GM12878 (cell line): ENCODE results near the gene PTPRC. TPM values are rescaled to one million over a fixed set of nuclear protein-coding genes. Genes with fewer than 3 reads are reported as not detected.

Source experiments
- BHLHE40 ChIP-seq, 2 experiments: fragments of 450-650 bp in 1 of 2; IDR thresholded peaks; 2 replicates each; pipeline ENCODE4 v1.6.1; 2011 to 2017; ENCODE audit warnings: low read depth in 2 of 2, borderline replicate concordance in 1 of 2, improper control_type of control experiment in 1 of 2, low read length in 1 of 2, mild to moderate bottlenecking in 1 of 2
- CHD2 ChIP-seq: IDR thresholded peaks from 2 replicates; pipeline ENCODE4 v1.6.1; 2011; ENCODE audit warnings: low read depth, low read length, improper control_type of control experiment, borderline replicate concordance
- CREB1 ChIP-seq: IDR thresholded peaks from 2 replicates; pipeline ENCODE4 v1.6.1; 2012; ENCODE audit warnings: low read depth, mild to moderate bottlenecking, inconsistent platforms
- EP300 ChIP-seq, 2 experiments: fragments of 150-350 bp in 1 of 2; IDR thresholded peaks; 2 replicates each; pipeline ENCODE4 v1.6.1; 2011 to 2012; ENCODE audit warnings: low read depth in 2 of 2, low read length in 2 of 2, borderline replicate concordance in 1 of 2, improper control_type of control experiment in 1 of 2, inconsistent platforms in 1 of 2; ENCODE audit not compliant: control insufficient read depth in 1 of 2
- FOXM1 ChIP-seq: IDR thresholded peaks from 2 replicates; pipeline ENCODE4 v1.6.1; 2012; ENCODE audit warnings: low read depth, mild to moderate bottlenecking, inconsistent platforms, low read length, moderate library complexity
- GATAD2B ChIP-seq: fragments of 450-650 bp; conservative IDR thresholded peaks from 2 replicates; pipeline ENCODE4 v1.6.1; 2017; ENCODE audit warnings: low read depth, mild to moderate bottlenecking, moderate library complexity
- IKZF1 ChIP-seq: fragments of 450-650 bp; conservative IDR thresholded peaks from 2 replicates; pipeline ENCODE4 v1.6.1; 2017; ENCODE audit warnings: antibody characterized with exemption, mild to moderate bottlenecking
- IRF4 ChIP-seq: IDR thresholded peaks from 2 replicates; pipeline ENCODE4 v1.6.1; 2011; ENCODE audit warnings: low read depth, low read length
- MAX ChIP-seq: IDR thresholded peaks from 2 replicates; pipeline ENCODE4 v1.6.1; 2012; ENCODE audit warnings: low read depth, low read length, improper control_type of control experiment
- PAX8 ChIP-seq: fragments of 450-650 bp; IDR thresholded peaks from 2 replicates; pipeline ENCODE4 v1.6.1; 2017; ENCODE audit warnings: mild to moderate bottlenecking, moderate library complexity
- PKNOX1 ChIP-seq: fragments of 450-650 bp; IDR thresholded peaks from 2 replicates; pipeline ENCODE4 v1.6.1; 2016; ENCODE audit warnings: mild to moderate bottlenecking
- RAD21 ChIP-seq: IDR thresholded peaks from 2 replicates; pipeline ENCODE4 v1.6.1; 2011; ENCODE audit warnings: mild to moderate bottlenecking, low read depth, low read length, moderate library complexity; ENCODE audit not compliant: insufficient read depth
- RAD51 ChIP-seq: fragments of 450-650 bp; IDR thresholded peaks from 2 replicates; pipeline ENCODE4 v1.6.1; 2016; ENCODE audit warnings: moderate library complexity, mild to moderate bottlenecking, inconsistent platforms
- RCOR1 ChIP-seq: conservative IDR thresholded peaks from 2 replicates; pipeline ENCODE4 v1.6.1; 2012; ENCODE audit warnings: low read depth, low read length, improper control_type of control experiment
- RUNX3 ChIP-seq: IDR thresholded peaks from 2 replicates; pipeline ENCODE4 v1.6.1; 2012; ENCODE audit warnings: low read length, inconsistent platforms
- SMARCA5 ChIP-seq: fragments of 450-650 bp; IDR thresholded peaks from 2 replicates; pipeline ENCODE4 v1.6.1; 2017; ENCODE audit warnings: mild to moderate bottlenecking
- TBL1XR1 ChIP-seq: IDR thresholded peaks from 2 replicates; pipeline ENCODE4 v1.6.1; 2012; ENCODE audit warnings: low read depth, low read length, improper control_type of control experiment
- TCF12 ChIP-seq: IDR thresholded peaks from 2 replicates; pipeline ENCODE4 v1.6.1; 2011; ENCODE audit warnings: low read depth, mild to moderate bottlenecking, low read length
- USF1 ChIP-seq: IDR thresholded peaks from 2 replicates; pipeline ENCODE4 v1.6.1; 2011; ENCODE audit warnings: borderline replicate concordance, low read depth, mild to moderate bottlenecking, moderate library complexity, mixed read lengths, low read length; ENCODE audit not compliant: insufficient read depth; ENCODE audit errors: extremely low read length
- ZBED1 ChIP-seq: IDR thresholded peaks from 2 replicates; pipeline ENCODE4 v1.6.1; 2016; ENCODE audit warnings: borderline replicate concordance
- polyA plus RNA-seq, 11 experiments: library from polyadenylated mRNA; depleted of rRNA in 4 of 11; unstranded in 6 of 11; stranded (reverse) in 5 of 11; fragments of >200 nt; fragmentation: Nextera tagmentation in 4 of 11; fragmentation: Illumina TruSeq in 1 of 11; extraction: Ambion mirVana in 4 of 11; extraction: Trizol in 1 of 11; gene quantifications; 1 replicate in 1 of 11; 2 replicates in 10 of 11; pipeline versions ENCODE4 v1.2.1 to v1.2.3, GENCODE V29; 2011 to 2016; ENCODE audit warnings: inconsistent platforms in 2 of 11, missing spikeins in 2 of 11, low read depth in 1 of 11
- total RNA-seq, 4 experiments: library from RNA; depleted of rRNA in 3 of 4; stranded (reverse); fragments of >200 nt in 3 of 4; fragmentation: Illumina TruSeq in 1 of 4; extraction: Trizol in 1 of 4; gene quantifications; 2 replicates each; pipeline versions ENCODE4 v1.2.1 to v1.2.3, GENCODE V29; 2013 to 2021
- TF ChIP-seq, protein P1 (sequence below): fragments of 450-650 bp; IDR thresholded peaks from 2 replicates; pipeline ENCODE4 v1.6.1; 2017; ENCODE audit warnings: borderline replicate concordance

Gene PTPRC
- total and polyA plus RNA-seq, 10 of the 15 experiments (the other 5 are each of a cell fraction or from before 2014, with no cell fraction given): 72.9 to 221 (median 118) TPM

DNA sequence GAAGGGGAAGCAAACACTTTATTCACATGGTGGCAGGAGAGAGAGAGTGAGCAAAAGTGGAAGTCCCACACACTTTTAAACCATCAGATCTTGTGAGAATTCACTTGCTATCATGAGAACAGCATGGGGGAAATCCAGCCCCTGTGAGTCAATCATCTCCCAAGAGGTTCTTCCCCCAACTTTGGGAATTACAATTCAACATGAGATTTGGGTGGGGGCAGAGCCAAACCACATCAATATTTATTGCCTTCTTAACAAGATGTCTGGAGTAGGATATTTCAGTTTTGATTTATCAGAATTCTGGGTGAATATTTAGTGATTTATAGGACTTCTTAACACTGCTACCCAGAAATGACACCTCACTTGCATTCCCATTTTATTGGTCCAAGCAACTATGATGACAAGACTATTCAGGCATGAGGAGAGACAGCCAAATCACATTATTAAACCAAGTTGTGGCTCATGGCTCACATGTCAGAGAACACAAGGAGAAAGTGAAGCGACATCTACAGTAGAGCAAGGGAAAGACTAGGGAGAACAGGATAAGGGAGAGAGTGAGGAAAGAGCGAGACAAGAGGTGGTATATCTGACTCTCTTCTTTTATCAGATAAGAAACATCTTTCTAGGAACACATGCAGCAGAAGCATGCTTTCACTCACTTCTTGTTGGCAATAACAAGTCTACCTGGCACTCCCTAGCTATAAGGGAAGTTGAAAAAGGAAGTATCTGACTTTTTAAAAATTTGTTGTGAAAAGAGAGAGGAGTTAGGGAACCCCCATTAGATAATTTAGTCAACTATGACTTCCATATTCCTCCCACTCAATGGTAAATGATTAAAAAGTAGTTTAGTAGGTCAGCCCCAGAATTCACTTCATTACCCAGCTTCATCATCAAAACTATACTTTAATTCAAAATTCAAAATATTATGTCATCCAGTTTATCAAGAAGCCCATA lies 36.6 kb upstream of the PTPRC start (continued):
- TF ChIP-seq ZBED1 (no peak), RUNX3 (peak; percentile 78), USF1 (no peak), BHLHE40 (IDR thresholded peaks at IDR 0.05; ENCODE audit: borderline replicate concordance in 1 of 2, low read depth in 2 of 2, low read length in 1 of 2) (peak in 1 of 2 experiments; percentile 36; a peak in 1 of 4 replicates), PAX8 (no peak), CREB1 (no peak), EP300 (IDR thresholded peaks at IDR 0.05; ENCODE audit: borderline replicate concordance in 1 of 2, control insufficient read depth in 1 of 2, low read depth in 2 of 2, low read length in 2 of 2) (peak; percentile 21 to 36; a peak in 3 of 4 replicates), IRF4 (peak; percentile 70; the same call in 1 of the 2 replicates), TBL1XR1 (no peak), RCOR1 (no peak), MAX (no peak), TCF12 (peak; percentile 82), GATAD2B (peak; percentile 93), RAD21 (peak; percentile 15; the same call in 1 of the 2 replicates), FOXM1 (peak; percentile 71; the same call in 1 of the 2 replicates), CHD2 (no peak), RAD51 (peak; percentile 33; the same call in 1 of the 2 replicates), PKNOX1 (peak; percentile 87), IKZF1 (peak; percentile 80), SMARCA5 (peak; percentile 82)
- TF ChIP-seq, protein P1, sequence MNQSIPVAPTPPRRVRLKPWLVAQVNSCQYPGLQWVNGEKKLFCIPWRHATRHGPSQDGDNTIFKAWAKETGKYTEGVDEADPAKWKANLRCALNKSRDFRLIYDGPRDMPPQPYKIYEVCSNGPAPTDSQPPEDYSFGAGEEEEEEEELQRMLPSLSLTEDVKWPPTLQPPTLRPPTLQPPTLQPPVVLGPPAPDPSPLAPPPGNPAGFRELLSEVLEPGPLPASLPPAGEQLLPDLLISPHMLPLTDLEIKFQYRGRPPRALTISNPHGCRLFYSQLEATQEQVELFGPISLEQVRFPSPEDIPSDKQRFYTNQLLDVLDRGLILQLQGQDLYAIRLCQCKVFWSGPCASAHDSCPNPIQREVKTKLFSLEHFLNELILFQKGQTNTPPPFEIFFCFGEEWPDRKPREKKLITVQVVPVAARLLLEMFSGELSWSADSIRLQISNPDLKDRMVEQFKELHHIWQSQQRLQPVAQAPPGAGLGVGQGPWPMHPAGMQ: no peak
